GM19324 (cell line): ENCODE data around the gene CCDC159.
"Not testable (repeated sequence)": the region's sequence is repeated elsewhere in the genome, so short reads cannot be mapped to it uniquely, and the experiment has no call there.

ENCODE experiments used
- ATAC-seq: cut with Tn5 transposase; IDR thresholded peaks from one replicate; pipeline ENCODE4 v1.9.1; 2021; ENCODE audit warnings: mild to moderate bottlenecking, moderate library complexity; ENCODE audit not compliant: unreplicated experiment, low FRiP score

Gene CCDC159

DNA sequence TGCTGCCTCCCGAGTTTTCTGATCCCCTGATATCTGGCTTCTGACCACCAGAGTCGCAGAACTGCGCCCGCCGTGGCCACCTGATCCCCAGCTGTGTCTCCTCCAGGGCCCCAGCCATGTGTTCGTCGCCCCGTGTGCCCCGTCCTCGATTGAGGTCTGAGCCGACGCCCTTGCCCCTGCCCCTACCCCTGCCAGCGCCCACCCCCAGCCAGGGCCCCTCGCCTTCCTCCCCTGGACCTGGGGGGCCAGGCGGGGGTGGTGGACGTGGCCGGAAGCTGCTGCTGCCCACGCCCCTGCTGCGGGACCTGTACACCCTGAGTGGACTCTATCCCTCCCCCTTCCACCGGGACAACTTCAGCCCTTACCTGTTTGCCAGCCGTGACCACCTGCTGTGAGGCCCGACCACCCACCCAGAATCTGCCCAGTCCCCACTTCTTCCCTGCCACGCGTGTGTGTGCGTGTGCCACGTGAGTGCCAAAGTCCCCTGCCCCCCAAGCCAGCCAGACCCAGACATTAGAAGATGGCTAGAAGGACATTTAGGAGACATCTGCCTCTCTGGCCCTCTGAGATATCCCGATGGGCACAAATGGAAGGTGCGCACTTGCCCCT, 18.1 kb downstream of the CCDC159 start:
- no peak for ATAC-seq

DNA sequence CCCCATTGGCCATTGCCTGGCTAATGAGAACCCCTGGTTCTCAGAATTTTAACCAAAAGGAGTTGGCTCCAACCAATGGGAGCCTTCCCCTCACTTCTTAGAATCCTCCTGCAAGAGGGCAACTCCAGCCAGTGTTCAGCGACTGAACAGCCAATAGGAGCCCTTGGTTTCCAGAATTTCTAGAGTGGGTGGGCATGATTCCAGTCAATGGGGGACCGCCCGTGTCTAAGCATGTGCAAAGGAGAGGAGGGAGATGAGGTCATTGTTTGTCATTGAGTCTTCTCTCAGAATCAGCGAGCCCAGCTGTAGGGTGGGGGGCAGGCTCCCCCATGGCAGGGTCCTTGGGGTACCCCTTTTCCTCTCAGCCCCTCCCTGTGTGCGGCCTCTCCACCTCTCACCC, 18.6 kb downstream of the CCDC159 start:
- ATAC-seq: no peak

DNA sequence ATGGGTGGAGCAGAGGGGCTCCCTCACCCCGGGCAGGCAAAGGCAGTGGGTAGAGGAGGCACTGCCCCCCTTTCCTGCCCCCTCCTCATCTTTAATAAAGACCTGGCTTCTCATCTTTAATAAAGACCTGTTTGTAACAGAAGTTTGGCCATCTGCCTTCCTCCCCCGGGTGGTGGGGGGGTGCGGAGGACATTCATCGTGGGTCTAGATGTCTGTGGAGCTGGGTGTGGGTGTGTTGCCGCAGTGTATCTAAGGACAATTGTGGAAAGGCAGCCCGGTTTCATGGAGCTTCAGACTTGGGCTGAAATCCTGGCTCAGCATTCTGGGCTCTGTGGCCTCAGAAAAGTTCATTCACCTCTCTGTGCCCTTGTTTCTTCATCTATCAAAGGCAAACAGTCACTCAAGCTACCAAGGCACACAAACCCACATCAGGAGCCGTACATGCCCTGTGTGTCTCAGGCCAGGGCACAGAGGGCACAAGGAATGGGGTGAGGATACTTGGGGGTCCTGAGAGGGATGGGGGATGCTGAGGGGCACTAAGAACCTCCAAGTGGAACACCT, 19.3 kb downstream of the CCDC159 start:
- no peak for ATAC-seq

DNA sequence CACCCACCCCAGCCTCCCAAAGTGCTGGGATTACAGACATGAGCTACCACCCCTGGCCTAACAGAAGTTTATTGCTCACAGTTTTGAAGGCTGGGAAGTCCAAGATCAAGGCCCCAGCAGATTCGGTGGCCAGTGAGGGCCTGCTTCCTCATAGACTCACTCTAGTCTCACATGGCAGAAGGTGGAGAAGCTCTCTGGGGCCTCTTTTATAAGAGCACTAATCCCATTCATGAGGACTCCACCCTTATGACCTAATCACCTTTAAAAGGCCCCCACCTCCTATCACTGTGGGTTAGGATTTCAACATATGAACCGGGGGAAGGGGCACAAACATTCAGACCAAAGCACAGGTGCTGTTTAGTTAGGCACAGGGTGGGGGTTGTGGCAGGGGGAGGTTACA, 21.2 kb downstream of the CCDC159 start:
- ATAC-seq: no peak

DNA sequence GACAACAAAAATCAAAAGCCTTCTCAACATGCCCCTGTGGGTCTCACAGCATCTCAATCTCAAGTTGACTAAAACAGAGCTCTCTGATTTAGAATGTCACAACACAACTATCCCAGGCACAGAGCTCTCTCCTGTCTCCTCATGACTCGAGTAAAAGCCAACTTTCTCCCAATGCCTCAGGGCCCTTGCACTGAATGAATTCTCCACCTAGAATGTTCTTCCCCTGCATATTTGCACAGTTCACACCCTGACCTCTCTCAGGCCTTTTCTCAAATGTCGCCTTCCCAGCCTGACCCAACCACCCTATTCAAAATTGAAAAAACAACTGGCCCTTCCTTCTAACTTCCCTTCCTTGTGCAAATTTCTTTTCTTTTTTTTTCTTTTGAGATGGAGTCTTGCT, 24.4 kb downstream of the CCDC159 start:
- no peak for ATAC-seq

DNA sequence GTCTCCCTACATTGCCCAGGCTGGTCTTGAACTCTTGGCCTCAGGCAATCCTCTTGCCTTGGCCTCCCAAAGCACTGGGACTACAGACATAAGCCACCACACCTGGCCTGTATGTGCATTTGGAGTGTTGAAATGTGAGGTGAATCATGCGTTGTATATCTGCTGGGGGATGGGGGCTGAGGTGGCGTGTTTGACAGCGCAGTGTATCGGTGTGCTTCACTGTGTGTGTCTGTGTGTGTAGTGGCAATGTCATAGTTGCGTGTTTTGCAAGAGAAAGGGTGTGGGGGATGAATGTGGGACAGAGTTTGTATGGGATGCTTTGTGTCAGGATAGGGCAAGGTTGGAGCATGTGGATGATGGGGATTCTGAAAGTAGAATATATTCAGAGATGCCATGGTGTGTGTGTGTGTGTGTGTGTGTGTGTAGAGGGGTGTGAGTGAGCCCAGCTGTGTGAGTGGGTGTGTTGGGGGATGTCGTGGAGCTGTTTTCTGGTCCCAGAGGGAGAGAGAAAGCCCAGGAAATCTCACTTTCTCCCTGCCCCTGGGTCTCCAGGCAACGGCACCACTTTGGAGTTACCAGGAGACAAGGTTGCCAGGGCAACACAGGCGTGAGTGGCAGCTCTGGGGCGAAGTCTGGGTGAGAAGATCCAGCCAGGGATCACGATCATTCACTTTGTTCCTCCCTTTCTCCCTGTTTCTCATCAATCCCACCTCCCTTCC, 27.0 kb downstream of the CCDC159 start:
- no peak for ATAC-seq

DNA sequence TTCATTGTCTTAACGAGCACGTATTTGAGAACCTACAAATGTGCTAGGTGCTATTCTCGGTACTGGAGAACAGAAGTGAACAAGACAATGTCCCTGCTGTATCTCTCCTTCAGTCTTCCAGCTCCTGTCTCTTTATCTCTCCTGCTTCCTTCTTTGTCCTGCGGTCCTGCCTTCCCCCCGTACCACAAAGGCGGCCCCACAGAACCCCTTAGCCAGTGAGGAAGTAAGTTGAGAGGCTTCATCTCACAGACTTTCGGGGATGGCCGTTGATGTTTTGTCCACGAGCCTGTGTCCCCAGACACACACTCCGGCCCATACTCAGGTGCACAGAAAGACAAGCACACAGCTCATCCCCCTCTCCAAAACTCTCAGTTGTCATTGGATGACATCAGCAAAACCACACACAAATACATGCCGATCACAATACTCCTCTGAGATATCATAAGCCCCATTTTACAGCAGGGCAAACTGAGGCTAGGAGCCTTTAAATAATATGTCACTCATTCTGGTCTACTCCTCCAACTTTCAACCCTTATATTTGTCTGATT, 27.6 kb downstream of the CCDC159 start:
- ATAC-seq: no peak

DNA sequence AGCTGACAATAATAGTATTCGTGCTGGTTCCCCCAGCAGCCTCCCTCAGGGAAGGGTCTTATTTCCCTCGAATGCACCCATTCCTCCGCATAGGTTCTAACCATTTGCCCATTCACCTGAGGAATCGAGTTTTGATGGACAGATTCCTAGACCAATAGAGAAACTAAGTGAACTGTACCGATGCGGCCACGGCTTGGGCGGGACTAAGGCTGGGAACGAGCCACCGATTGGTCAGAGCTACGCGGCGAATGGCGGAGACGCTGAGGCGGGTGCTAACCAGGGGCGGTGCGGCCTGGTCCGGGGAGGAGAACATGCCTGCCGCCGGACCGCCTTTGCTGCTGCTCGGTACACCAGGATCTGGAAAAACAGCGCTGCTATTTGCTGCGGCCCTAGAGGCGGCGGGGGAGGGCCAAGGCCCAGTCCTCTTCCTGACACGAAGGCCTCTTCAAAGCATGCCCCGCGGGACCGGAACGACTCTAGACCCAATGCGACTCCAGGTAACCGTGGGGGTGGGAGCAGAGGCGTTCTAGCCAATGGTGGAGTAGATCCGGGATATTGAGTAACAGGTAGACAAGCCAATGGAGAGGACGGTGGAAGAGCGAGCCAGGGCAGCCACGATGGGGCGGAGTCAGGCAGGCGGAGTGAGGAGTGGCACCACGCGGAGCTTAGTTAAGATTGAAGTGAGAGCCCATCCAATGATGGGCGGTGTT, 28.3 kb downstream of the CCDC159 start, which contains the start of gene SWSAP1:
Gene SWSAP1 (plus strand): TSS at position 234 of the 710 bp plus-strand sequence. CDS start 15 bp downstream, at position 249.
- ATAC-seq: peak; percentile 91

DNA sequence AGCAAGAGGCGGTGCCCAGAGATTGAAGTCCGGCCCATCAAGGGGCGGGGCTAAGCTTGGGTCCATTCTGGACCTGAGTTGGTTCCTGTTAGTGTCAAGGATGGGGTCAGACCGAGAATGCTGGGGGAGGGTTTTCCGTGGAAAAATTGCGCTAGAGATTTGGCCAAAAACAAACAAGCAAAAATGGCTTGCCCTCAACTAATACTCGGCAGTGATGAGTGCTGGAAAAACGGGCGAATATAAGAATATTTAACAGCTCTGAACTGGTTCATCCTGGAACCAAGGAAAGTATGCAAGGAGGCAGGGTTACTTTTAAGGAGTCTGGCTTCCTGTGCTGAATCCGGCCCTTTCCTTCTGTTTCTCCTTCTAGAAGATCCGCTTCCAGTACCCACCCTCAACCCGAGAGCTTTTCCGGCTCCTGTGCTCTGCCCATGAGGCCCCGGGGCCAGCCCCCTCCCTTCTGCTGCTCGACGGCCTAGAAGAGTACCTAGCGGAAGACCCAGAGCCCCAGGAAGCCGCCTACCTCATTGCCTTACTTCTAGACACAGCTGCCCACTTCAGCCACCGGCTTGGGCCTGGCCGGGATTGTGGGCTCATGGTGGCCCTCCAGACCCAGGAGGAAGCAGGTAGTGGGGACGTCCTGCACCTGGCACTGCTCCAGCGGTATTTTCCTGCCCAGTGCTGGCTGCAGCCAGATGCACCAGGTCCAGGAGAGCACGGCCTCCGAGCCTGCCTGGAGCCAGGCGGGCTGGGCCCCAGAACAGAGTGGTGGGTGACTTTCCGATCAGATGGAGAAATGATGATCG, 29.0 kb downstream of the CCDC159 start:
- no peak for ATAC-seq

DNA sequence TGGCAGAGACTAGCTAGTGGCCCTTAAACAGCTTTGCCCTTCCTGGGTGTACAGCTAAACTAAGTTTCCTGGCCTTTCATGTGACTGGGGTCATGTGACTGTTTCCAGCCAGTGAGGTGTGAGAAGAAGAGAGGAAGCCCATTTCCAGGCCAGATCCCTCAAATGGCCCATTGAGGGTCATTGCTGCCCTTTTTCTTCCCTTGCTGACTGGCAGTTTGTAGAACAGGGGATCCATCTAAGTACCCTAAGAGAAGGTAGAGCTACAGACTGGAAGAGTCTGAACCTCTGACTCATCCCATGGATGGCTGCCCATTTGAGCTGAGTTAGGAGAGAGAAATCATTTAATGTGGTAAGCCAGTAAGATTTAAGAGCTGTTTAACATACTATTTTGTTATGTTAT, 30.9 kb downstream of the CCDC159 start:
- ATAC-seq: no peak

DNA sequence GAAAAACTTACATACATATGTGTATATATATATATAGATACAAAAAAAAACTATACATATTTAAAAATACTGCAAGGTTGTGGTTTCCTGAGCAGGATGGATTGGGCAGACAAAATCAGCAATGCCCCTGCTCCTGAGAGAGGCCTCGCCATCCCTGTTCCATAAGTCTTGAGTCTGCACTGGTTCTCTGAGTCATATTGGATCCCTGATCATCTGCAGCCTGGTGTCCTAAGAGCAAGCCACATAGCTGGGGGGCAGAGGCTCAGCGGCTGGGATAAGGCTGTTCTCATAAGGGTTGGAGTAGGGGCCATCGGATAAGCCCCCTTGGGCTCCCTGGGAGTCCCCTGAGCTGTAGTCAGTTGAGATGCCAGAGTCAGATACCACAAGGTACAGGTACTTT, 31.4 kb downstream of the CCDC159 start:
- no peak for ATAC-seq

DNA sequence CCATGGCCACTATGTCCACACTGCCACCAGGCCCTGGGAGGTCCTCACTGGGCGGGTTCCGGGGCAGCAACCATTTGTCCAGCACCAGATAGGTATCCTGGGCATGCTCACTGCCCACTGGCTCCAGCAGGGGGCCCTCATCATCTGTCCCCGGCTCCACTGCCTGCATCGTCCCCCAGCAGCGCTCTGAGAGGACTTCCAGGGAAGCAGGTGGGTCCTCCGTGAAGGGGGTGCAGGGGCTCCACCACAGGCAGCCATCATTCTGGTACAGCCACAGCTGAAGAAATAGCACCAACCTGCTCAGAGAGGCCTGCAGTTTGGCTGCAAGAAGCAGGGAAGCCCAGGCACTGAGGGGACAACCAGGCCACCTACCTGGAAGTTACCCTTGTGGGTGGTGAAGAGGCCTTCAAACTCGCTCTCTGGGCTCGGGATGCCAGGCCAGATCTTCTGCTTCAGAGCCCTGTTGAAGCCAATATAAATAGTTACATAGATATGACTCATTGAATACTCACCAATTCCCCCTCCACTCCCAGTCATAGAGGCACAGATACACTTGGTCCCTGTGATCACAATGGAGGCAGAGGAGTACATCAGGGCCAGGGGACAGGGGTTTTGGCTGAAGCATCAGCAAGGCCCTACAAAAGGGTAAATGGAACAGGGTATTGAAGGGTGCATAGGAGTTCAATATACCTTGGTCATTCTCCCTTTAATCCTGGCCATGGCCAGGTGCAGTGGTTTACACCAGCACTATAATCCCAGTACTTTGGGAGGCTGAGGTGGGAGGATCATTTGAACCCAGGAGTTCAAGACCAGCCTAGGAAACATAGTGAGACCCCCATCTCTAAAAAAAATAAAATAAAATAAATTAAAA, 32.2 kb downstream of the CCDC159 start:
- ATAC-seq: no peak

DNA sequence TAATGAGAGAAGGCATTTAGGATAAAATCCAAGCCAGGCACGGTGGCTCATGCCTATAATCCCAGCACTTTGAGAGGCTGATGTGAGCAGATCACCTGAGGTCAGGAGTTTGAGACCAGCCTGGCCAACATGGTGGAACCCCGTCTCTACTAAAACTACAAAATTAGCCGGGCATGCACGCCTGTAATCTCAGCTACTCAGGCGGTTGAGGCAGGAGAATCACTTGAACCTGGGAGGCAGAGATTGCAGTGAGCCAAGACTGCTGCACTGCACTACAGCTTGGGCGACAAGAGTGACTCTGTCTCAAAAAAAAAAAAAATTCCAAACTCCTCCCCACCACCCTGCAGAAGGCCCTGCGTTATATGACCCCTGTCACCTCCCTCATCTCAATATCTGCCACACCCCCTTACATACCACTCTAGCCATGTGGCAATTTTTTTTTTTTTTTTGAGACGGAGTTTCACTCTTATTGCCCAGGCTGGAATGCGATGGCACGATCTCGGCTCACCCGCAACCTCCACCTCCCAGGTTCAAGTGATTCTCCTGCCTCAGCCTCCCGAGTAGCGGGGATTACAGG, 33.0 kb downstream of the CCDC159 start:
- ATAC-seq: not testable (repeated sequence)

DNA sequence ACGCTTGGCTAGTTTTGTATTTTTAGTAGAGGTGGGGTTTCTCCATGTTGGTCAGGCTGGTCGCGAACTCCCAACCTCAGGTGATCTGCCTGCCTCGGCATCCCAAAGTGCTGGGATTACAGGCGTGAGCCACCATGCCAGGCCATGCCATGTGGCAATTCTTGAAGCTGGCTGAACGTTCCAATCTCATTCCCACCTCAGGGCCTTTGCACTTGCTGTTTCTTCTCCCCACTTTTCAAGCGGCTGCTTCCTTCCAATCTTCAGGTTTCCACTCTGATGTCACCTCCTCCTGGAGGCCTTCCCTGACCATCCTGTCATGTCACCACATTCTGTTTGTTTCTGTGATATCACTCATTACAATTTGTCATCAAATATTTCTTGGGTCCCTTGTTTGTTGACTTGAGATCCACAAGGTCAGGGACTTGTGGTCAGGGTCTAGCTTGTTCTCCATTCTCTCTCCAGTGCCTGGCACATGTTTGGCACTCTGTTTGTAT, 33.6 kb downstream of the CCDC159 start:
- no peak for ATAC-seq

DNA sequence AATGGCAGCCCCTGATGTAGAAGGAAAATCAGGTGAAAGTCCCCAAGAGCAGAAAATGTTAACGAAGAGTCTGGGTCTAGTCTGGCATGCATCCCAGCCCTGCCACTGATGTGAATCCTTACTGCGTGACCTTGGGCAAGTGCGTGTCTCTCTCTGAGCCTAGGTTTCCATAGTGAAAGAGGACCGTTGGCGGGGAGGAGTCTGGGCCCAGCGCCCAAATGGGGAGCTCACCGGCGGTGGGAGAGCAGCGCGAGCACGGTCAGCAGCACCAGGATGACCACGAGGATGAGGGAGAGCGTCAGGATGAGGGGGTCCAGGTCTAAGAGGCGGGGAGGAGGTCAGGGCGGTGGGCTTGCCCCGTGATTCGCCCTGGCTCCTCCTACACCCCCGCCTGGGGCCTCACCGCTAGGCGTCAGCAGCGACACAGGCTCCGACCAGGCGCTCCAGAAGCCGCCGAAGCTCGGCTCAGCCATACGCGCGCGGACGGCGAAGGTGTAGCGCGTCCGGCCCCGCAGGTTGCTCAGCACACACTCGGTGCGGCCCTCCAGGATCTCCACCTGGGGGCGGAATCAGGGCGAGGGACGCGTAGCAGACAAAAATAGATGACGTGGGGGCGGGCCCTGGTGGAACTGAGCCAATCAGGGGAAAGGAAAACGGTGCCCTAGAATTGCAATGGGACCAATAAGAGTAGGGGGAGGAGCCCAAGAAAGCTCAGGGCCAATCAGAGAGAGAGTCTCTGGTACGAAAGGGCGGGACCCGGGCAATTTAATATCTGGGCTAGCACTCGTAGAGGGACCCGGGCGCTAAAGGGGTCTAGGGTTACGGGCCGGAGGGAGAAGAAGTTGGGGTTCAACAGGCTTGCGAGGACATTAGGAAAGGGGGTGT, 34.6 kb downstream of the CCDC159 start:
- ATAC-seq: peak; percentile 84

DNA sequence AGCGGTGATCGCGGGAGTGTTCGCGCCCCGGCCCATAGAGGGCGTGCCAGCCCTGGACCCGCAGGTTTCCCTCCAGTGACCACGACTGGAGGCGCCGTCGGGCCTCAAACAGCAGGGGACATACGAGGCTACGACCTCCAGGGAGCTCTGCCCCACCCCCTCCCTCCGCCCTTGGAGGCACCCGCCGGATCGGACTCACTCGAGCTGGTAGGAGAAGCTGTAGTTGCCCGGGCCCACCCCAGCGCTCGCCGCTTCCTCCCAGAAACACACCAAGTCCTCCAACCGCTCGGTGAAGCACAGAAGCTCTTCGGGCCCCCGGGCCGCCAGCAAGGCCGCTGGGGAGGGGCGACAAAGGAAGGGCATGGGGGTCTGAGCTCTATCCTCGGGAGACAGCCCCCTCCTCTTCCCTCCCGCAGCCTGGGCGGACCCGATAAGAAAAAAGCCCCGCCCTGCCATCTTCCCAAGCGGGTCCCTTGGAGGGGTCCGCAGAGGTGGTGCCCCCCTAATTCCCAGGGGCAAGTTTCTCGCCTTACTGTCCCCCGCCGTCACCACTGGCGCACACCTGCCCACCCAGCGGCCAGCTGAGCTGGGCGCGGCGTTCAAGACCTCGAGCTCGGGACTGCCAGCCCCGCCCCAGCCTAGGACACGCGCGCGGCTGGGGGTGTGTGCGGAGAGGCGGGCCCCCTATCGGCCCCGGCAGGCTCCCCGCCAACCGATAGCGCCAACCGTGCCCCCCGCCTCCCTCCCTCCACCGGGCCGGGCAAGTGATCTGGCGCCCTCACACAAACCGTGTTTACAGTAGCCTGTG, 36.8 kb downstream of the CCDC159 start:
- ATAC-seq: no peak

DNA sequence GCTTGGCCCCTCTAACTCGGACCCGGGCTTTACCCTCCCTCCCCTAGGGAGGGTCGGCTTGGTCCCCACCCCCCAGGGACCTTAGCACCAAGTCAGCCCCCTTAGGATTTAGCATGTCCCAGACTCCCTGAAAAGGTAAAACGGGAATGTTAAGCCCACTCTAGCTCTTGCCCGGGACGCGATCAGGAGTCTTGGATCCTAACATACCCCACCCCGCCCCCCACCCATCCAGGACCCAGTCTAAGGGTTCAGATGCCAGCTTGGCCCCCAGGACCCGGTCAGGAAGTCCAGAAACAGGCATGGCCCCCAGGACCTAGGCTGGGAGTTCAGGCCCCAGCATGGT, 37.4 kb downstream of the CCDC159 start:
- ATAC-seq: no peak
